Measurements from ENCODE around the gene TMPRSS4. TPM values are rescaled to one million over a fixed set of nuclear protein-coding genes. Genes with fewer than 3 reads are reported as not detected.

TMPRSS4 gene
- total RNA-seq, 3 donors from 2014 or later (not counting 1 experiment from before 2014, with no cell fraction given) = not detected

GRCh38 chr11:118048472-118049370, 28.2 kb upstream of the TMPRSS4 start:
- no peaks in the 10 kb centered on the region for H3K36me3 ChIP-seq (ENCODE audit: control insufficient read depth, insufficient read depth, low read length)
- Mint-ChIP-seq H3K36me3 (no peaks in the 10 kb centered on the region), H3K27me3 (ENCODE audit: low read depth in 2 of 2) (no peaks in the 10 kb centered on the region), H3K4me1 (peaks cover 72% of the 10 kb centered on the region in 2 donors), H3K4me3 (peak overlapping the region; percentile 42), H3K27ac (peak overlapping the region in 1 of 2 donors; percentile 49), H3K9me3 (no peaks in the 10 kb centered on the region)
- no peaks in the 10 kb centered on the region for H3K27me3 ChIP-seq (ENCODE audit: control insufficient read depth, insufficient read depth, low read length)
- ATAC-seq = no peak
- H3K27ac ChIP-seq (ENCODE audit: low read length) = no peak overlapping the region
- TF ChIP-seq CTCF (IDR thresholded peaks at IDR 0.05) = no peak
- intact Hi-C loops (cut with micrococcal nuclease) = no loop called here
- H3K4me3 ChIP-seq (ENCODE audit: low read length) = no peak overlapping the region
- WGBS (ENCODE audit: insufficient coverage) = 92% methylated on average over 9 of the region's 11 CpGs
- no peaks in the 10 kb centered on the region for H3K9me3 ChIP-seq (ENCODE audit: control insufficient read depth, insufficient read depth, low read length)
- peak in 1 of 2 donors; percentile 30 for DNase-seq
- peaks cover 75% of the 10 kb centered on the region for H3K4me1 ChIP-seq (ENCODE audit: control insufficient read depth, insufficient read depth, low read length)

GRCh38 chr11:118049771-118050170, 27.1 kb upstream of the TMPRSS4 start:
- no peak for DNase-seq
- Histone ChIP-seq H3K4me3 (ENCODE audit: low read length) (no peak overlapping the region), H3K4me1 (ENCODE audit: control insufficient read depth, insufficient read depth, low read length) (peaks cover 70% of the 10 kb centered on the region), H3K36me3 (ENCODE audit: control insufficient read depth, insufficient read depth, low read length) (no peaks in the 10 kb centered on the region), H3K9me3 (ENCODE audit: control insufficient read depth, insufficient read depth, low read length) (no peaks in the 10 kb centered on the region), H3K27me3 (ENCODE audit: control insufficient read depth, insufficient read depth, low read length) (no peaks in the 10 kb centered on the region), H3K27ac (ENCODE audit: low read length) (no peak overlapping the region)
- ATAC-seq = no peak
- H3K36me3 Mint-ChIP-seq = no peaks in the 10 kb centered on the region
- 100% methylated on average over 6 of the region's 6 CpGs for WGBS (ENCODE audit: insufficient coverage)
- intact Hi-C loops (cut with micrococcal nuclease) = loop anchor here (5.0 kb wide), 2 partner anchors 62 to 622 kb away; partner anchors contain the start of gene IL10RA
- TF ChIP-seq CTCF (IDR thresholded peaks at IDR 0.05) = no peak
- no peak overlapping the region for H3K4me3 Mint-ChIP-seq
- peaks cover 69 to 70% of the 10 kb centered on the region in 2 donors for H3K4me1 Mint-ChIP-seq
- no peaks in the 10 kb centered on the region for H3K27me3 Mint-ChIP-seq (ENCODE audit: low read depth in 2 of 2)
- no peak overlapping the region for H3K27ac Mint-ChIP-seq
- no peaks in the 10 kb centered on the region for H3K9me3 Mint-ChIP-seq

GRCh38 chr11:118050208-118050891, 26.5 kb upstream of the TMPRSS4 start:
- WGBS (ENCODE audit: insufficient coverage) = 88% methylated on average over 7 of the region's 7 CpGs
- TF ChIP-seq CTCF (IDR thresholded peaks at IDR 0.05) = no peak
- H3K27me3 Mint-ChIP-seq (ENCODE audit: low read depth in 2 of 2) = no peaks in the 10 kb centered on the region
- H3K4me3 ChIP-seq (ENCODE audit: low read length) = no peak overlapping the region
- peaks cover 70% of the 10 kb centered on the region for H3K4me1 ChIP-seq (ENCODE audit: control insufficient read depth, insufficient read depth, low read length)
- no peaks in the 10 kb centered on the region for H3K9me3 Mint-ChIP-seq
- peaks cover 63 to 64% of the 10 kb centered on the region in 2 donors for H3K4me1 Mint-ChIP-seq
- peak overlapping the region; percentile 17 for H3K4me3 Mint-ChIP-seq
- intact Hi-C loops (cut with micrococcal nuclease) = loop anchor here (5.0 kb wide), 2 partner anchors 63 to 623 kb away; partner anchors contain the start of gene IL10RA
- H3K27ac ChIP-seq (ENCODE audit: low read length) = no peak overlapping the region
- DNase-seq (no peak), ATAC-seq (no peak)
- no peaks in the 10 kb centered on the region for H3K9me3 ChIP-seq (ENCODE audit: control insufficient read depth, insufficient read depth, low read length)
- no peaks in the 10 kb centered on the region for H3K36me3 ChIP-seq (ENCODE audit: control insufficient read depth, insufficient read depth, low read length)
- no peaks in the 10 kb centered on the region for H3K36me3 Mint-ChIP-seq
- H3K27ac Mint-ChIP-seq = peak overlapping the region; percentile 73 to 90
- no peaks in the 10 kb centered on the region for H3K27me3 ChIP-seq (ENCODE audit: control insufficient read depth, insufficient read depth, low read length)

All from natural killer cell (primary cell).